ENCODE measurements around the gene TMCC3. TPM values are rescaled to one million over a fixed set of nuclear protein-coding genes. Genes with fewer than 3 reads are reported as not detected.

Gene TMCC3
- total and polyA plus RNA-seq, 2 experiments from 2014 or later = 1.4 to 3.6 TPM

DNA sequence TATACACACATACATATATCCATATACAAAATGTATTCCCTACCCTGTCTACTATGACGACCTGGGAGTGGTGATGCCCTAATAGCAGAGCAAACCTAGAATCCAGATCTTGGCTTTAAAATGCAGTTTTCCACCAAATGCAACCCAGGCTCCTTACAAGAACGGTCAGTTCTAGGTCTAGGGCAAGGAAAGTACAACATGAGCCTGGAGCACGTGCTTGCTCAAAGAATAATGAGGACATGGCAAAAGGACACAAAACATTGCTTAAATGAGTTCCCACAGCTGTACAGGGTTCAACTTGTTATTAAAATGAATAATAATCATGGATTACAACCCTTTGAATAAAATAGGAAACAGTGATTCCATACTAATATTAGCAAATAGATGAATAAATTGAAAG is 94.7 kb downstream of the TMCC3 start:
- Histone ChIP-seq H3K27me3 (ENCODE audit: insufficient read depth) (no peaks in the 10 kb centered on the region), H3K4me1 (ENCODE audit: insufficient read depth) (peaks cover 5% of the 10 kb centered on the region), H4K20me1 (replicated peaks; ENCODE audit: insufficient read depth) (no peaks in the 10 kb centered on the region), H3F3A (replicated peaks; ENCODE audit: low read depth) (no peaks in the 10 kb centered on the region), H3K36me3 (ENCODE audit: insufficient read depth) (no peaks in the 10 kb centered on the region), H3K4me3 (no peak overlapping the region), H2AFZ (no peak overlapping the region), H3K9me2 (ENCODE audit: insufficient read depth) (peaks cover 4% of the 10 kb centered on the region; the same call in 1 of the 2 replicates), H3K4me2 (no peak overlapping the region), H3K79me2 (replicated peaks; ENCODE audit: insufficient read depth) (no peaks in the 10 kb centered on the region), H3K27ac (ENCODE audit: low read depth) (no peak overlapping the region)
- DNase-seq (ENCODE audit: low spot score) = no peak
- no peak overlapping the region for H3K27ac Mint-ChIP-seq
- peaks cover 10% of the 10 kb centered on the region for H3K4me1 Mint-ChIP-seq
- H3K27me3 Mint-ChIP-seq (ENCODE audit: insufficient read depth, low read depth, poor library complexity) = peaks cover under 1% of the 10 kb centered on the region
- TF ChIP-seq, protein P1, sequence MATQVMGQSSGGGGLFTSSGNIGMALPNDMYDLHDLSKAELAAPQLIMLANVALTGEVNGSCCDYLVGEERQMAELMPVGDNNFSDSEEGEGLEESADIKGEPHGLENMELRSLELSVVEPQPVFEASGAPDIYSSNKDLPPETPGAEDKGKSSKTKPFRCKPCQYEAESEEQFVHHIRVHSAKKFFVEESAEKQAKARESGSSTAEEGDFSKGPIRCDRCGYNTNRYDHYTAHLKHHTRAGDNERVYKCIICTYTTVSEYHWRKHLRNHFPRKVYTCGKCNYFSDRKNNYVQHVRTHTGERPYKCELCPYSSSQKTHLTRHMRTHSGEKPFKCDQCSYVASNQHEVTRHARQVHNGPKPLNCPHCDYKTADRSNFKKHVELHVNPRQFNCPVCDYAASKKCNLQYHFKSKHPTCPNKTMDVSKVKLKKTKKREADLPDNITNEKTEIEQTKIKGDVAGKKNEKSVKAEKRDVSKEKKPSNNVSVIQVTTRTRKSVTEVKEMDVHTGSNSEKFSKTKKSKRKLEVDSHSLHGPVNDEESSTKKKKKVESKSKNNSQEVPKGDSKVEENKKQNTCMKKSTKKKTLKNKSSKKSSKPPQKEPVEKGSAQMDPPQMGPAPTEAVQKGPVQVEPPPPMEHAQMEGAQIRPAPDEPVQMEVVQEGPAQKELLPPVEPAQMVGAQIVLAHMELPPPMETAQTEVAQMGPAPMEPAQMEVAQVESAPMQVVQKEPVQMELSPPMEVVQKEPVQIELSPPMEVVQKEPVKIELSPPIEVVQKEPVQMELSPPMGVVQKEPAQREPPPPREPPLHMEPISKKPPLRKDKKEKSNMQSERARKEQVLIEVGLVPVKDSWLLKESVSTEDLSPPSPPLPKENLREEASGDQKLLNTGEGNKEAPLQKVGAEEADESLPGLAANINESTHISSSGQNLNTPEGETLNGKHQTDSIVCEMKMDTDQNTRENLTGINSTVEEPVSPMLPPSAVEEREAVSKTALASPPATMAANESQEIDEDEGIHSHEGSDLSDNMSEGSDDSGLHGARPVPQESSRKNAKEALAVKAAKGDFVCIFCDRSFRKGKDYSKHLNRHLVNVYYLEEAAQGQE (IDR thresholded peaks at IDR 0.05; ENCODE audit: unreplicated experiment) = no peak
- TF ChIP-seq JUNB (IDR thresholded peaks at IDR 0.05; ENCODE audit: unreplicated experiment) = no peak
- no peak for TF ChIP-seq POLR2AphosphoS5 (IDR thresholded peaks at IDR 0.05; ENCODE audit: low read depth)
- no peak overlapping the region for H3K4me3 Mint-ChIP-seq
- no peaks in the 10 kb centered on the region for H3K36me3 Mint-ChIP-seq (ENCODE audit: low read depth)
- ATAC-seq = no peak
- no peaks in the 10 kb centered on the region for H3K9me3 Mint-ChIP-seq

GRCh38 chr12:94553875-94554274 is 96.5 kb downstream of the TMCC3 start:
- Histone ChIP-seq H3K79me2 (replicated peaks; ENCODE audit: insufficient read depth) (no peaks in the 10 kb centered on the region), H3K9me2 (ENCODE audit: insufficient read depth) (peaks cover 4% of the 10 kb centered on the region), H3K4me2 (no peak overlapping the region), H3K4me1 (ENCODE audit: insufficient read depth) (no peaks in the 10 kb centered on the region), H3K4me3 (no peak overlapping the region), H2AFZ (no peak overlapping the region), H3K27me3 (ENCODE audit: insufficient read depth) (no peaks in the 10 kb centered on the region), H3K27ac (ENCODE audit: low read depth) (no peak overlapping the region), H3F3A (replicated peaks; ENCODE audit: low read depth) (no peaks in the 10 kb centered on the region), H3K36me3 (ENCODE audit: insufficient read depth) (no peaks in the 10 kb centered on the region), H4K20me1 (replicated peaks; ENCODE audit: insufficient read depth) (no peaks in the 10 kb centered on the region)
- no peaks in the 10 kb centered on the region for H3K4me1 Mint-ChIP-seq
- no peaks in the 10 kb centered on the region for H3K36me3 Mint-ChIP-seq (ENCODE audit: low read depth)
- H3K27ac Mint-ChIP-seq = no peak overlapping the region
- no peak for ATAC-seq
- no peak overlapping the region for H3K4me3 Mint-ChIP-seq
- no peak for DNase-seq (ENCODE audit: low spot score)
- H3K9me3 Mint-ChIP-seq = no peaks in the 10 kb centered on the region; the same call in 2 of the 3 replicates
- peaks cover 3% of the 10 kb centered on the region for H3K27me3 Mint-ChIP-seq (ENCODE audit: insufficient read depth, low read depth, poor library complexity)
- no peak for TF ChIP-seq ZNF462 (CRISPR knock-in tag; IDR thresholded peaks at IDR 0.05)
- no peak for TF ChIP-seq CREB1 (CRISPR knock-in tag; IDR thresholded peaks at IDR 0.05; ENCODE audit: low read depth)
- TF ChIP-seq JUNB (IDR thresholded peaks at IDR 0.05; ENCODE audit: unreplicated experiment) = no peak
- TF ChIP-seq NANOG (IDR thresholded peaks at IDR 0.05; ENCODE audit: borderline replicate concordance) = no peak
- TF ChIP-seq STAT1 (IDR thresholded peaks at IDR 0.05; ENCODE audit: unreplicated experiment) = no peak
- TF ChIP-seq POLR2AphosphoS5 (IDR thresholded peaks at IDR 0.05; ENCODE audit: low read depth) = no peak
- TF ChIP-seq EZH2 (IDR thresholded peaks at IDR 0.05; ENCODE audit: low read depth, unreplicated experiment) = no peak
- TF ChIP-seq ZNF114 (CRISPR knock-in tag; IDR thresholded peaks at IDR 0.05) = no peak
- TF ChIP-seq ETS1 (IDR thresholded peaks at IDR 0.05) = no peak

All from GM23338 (cell line).